Karpas-422 (cell line): ENCODE data around the gene SYTL3. TPM values are rescaled to one million over a fixed set of nuclear protein-coding genes. Genes with fewer than 3 reads are reported as not detected.

Source experiments
- small RNA-seq: library from RNA; depleted of rRNA; stranded (forward); fragments of <200 nt; gene quantifications from one replicate; pipeline ENCODE3, GENCODE V24; 2014
- total RNA-seq: library from RNA; depleted of rRNA; stranded (reverse); fragments of >200 nt; shearing (Covaris generic); gene quantifications from 2 replicates; pipeline ENCODE4 v1.2.3, GENCODE V29; 2014; ENCODE audit warnings: low replicate concordance; rRNA removed

The SYTL3 gene
- total RNA-seq, 1 experiment from 2014 or later, result 0.41 TPM

Small RNA genes within 50 kb of the gene (small RNA-seq; reads per million reads assigned to genes)
- gene MIR3918, result not detected
- gene MIR7161, result not detected

Other genes with a start within 250 kb of the SYTL3 start
- gene TMEM181, start 90.0 kb upstream of the SYTL3 start, total RNA-seq, result 10.8 and 15.4 TPM in 2 replicates
- gene DYNLT1, start 5.3 kb upstream of the SYTL3 start, total RNA-seq, result 13.4 and 19.9 TPM in 2 replicates
- gene EZR, start 169.3 kb downstream of the SYTL3 start, total RNA-seq, result 88.5 and 185 TPM in 2 replicates